GM19328 (cell line): ENCODE data around the gene BUB3.
A peak's percentile ranks its signal among the peaks of the same experiment; 100 is the strongest.
"Not testable (repeated sequence)": the region's sequence is repeated elsewhere in the genome, so short reads cannot be mapped to it uniquely, and the experiment has no call there.

Experiments
- ATAC-seq: cut with Tn5 transposase; IDR thresholded peaks from one replicate; pipeline ENCODE4 v1.9.1; 2021; ENCODE audit warnings: mild to moderate bottlenecking, moderate library complexity; ENCODE audit not compliant: unreplicated experiment

Gene BUB3

GRCh38 chr10:123153486-123154091 lies 613 bp upstream of the BUB3 start:
- ATAC-seq: no peak

GRCh38 chr10:123154711-123155505 lies 706 bp downstream of the BUB3 start:
- peak; percentile 33 for ATAC-seq

GRCh38 chr10:123156078-123156477 lies 1.9 kb downstream of the BUB3 start:
- no peak for ATAC-seq

GRCh38 chr10:123157210-123157609 lies 3.0 kb downstream of the BUB3 start:
- ATAC-seq: no peak

GRCh38 chr10:123158682-123159081 lies 4.5 kb downstream of the BUB3 start:
- ATAC-seq: no peak

GRCh38 chr10:123160311-123160980 lies 6.2 kb downstream of the BUB3 start:
- ATAC-seq: no peak

GRCh38 chr10:123164319-123164718 lies 10.1 kb downstream of the BUB3 start:
- ATAC-seq: no peak

- ATAC-seq: no peak
Observed at GRCh38 chr10:123165445-123166072, 11.4 kb downstream of the BUB3 start.

GRCh38 chr10:123166618-123167017 lies 12.4 kb downstream of the BUB3 start:
- no peak for ATAC-seq

GRCh38 chr10:123170961-123171360 lies 16.8 kb downstream of the BUB3 start:
- ATAC-seq: no peak

- not testable (repeated sequence) for ATAC-seq
Observed at GRCh38 chr10:123171616-123172015, 17.4 kb downstream of the BUB3 start.

GRCh38 chr10:123175389-123176387 lies 21.5 kb downstream of the BUB3 start:
- ATAC-seq: no peak

- not testable (repeated sequence) for ATAC-seq
Observed at GRCh38 chr10:123178390-123178789, 24.2 kb downstream of the BUB3 start.

- no peak for ATAC-seq
Observed at GRCh38 chr10:123180101-123181090, 26.2 kb downstream of the BUB3 start.

- ATAC-seq: no peak
Observed at GRCh38 chr10:123183724-123184123, 29.5 kb downstream of the BUB3 start.

- ATAC-seq: no peak
Observed at GRCh38 chr10:123187781-123188180, 33.6 kb downstream of the BUB3 start.

GRCh38 chr10:123191886-123192285 lies 37.7 kb downstream of the BUB3 start:
- no peak for ATAC-seq

- no peak for ATAC-seq
Observed at GRCh38 chr10:123194056-123194455, 39.9 kb downstream of the BUB3 start.

GRCh38 chr10:123200531-123200930 lies 46.3 kb downstream of the BUB3 start:
- no peak for ATAC-seq
